HG03175 (cell line): ENCODE data around the gene UNC79.
"Not testable (repeated sequence)": the region's sequence is repeated elsewhere in the genome, so short reads cannot be mapped to it uniquely, and the experiment has no call there.

Experiments
- ATAC-seq: cut with Tn5 transposase; IDR thresholded peaks from one replicate; pipeline ENCODE4 v1.9.1; 2021; ENCODE audit warnings: mild to moderate bottlenecking, moderate library complexity; ENCODE audit not compliant: unreplicated experiment

Gene UNC79

DNA sequence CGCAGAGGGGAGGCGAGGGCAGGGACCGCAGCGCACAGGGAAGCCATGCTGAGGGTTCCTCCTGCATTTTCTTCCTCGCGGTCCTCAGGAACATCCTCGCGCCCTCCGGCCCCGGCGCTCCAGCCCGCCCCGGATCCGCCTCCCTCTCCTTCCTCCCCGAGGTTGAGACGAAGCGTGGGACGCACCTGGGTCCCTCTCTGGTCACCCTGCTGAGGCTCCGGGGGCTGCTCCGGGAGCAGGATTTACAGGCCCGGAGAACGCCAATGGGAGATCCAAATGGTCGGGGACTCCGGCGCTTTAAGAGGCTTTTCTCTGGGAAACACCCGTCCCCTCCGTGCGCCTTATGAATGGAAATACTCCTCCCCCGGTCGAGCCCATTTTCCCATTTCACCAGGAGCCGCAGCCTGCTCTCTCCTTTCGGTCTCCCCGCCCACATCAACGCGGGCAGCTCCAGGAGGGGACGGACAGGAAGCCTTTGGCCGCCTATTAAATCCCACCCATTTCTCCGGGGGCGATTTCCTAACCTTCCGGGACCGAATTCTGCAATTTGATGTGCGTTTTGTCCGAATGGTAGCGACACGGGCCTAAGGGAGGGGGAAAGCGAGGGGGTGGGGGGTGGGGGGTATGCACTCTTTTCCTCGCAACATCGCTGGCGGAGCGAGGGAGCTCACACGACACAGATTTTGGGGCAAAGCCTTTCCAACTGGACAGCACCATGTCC lies at the start of gene UNC79:
TSS of gene UNC79 (plus strand) at position 625 of the 721 bp plus-strand sequence. CDS start at position 716, 91 bp downstream.
- ATAC-seq = no peak

DNA sequence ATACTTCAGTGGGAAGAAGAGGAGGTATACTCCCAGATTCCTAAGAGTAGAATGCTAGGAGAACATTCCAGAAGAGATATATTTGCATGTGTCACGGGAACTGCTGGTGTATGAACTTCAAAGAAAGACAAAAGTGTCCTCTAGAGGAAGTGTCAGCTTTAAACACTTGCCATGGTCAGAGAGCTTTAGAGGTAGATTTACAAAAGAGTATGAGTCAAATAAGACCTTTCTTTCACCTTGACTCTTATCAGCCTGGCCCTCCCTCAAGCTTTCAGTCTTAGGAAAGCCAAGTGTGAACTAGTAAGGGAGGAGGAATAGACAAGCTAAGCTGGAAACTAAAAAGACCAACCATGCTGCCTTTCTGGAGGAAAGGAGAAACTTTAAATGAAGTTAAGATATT lies 49.1 kb upstream of the UNC79 start:
- ATAC-seq = no peak

DNA sequence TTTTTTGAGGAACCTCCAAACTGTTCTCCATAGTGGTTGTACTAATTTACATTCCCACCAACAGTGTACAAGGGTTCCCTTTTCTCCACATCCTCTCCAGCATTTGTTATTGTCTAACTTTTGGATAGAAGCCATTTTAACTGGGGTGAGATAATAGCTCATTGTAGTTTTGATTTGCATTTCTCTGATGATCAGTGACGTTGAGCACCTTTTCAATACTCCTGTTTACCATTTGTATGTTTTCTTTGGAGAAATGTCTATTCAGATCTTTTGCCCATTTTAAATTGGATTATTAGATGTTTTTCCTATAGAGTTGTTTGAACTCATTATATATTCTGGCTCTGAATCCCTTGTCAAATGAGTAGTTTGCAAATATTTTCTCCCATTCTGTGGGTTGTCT lies 46.5 kb upstream of the UNC79 start:
- ATAC-seq = not testable (repeated sequence)

DNA sequence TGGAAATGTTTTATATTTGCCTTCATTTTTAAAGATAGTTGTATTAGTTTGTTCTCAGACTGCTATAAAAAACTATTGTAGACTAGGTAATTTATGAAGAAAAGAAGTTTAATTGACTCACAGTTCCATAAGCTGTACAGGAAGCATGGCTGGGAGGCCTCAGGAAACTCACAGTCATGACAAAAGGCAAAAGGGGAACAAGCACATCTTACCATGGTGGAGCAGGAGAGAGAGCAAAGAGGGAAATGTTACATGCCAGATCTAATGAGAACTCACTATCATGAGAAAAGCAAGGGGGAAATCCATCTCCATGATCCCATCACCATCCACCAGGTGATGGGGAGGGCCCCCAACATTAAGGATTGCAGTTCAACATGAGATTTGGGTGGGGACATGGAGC lies 35.5 kb upstream of the UNC79 start:
- ATAC-seq = no peak

DNA sequence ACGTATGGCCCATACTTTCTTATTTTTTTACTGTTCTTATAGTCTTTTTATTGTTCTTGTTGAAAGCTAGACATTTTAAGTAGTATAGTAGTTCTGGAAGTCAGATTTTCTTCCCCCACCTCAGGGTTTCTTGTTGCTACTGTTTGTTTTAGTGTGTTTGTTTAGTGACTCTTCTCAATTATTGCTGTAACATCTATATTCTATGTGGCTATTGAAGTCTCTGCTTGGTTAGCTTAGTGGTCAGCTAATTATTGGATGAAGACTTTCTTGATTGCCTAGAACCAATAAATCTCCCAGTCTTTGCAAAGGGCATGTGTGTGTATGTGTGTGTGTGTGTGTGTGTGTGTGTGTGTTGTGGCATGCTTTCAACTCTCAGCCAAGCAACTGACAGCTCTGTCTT lies 34.3 kb upstream of the UNC79 start:
- ATAC-seq = no peak

DNA sequence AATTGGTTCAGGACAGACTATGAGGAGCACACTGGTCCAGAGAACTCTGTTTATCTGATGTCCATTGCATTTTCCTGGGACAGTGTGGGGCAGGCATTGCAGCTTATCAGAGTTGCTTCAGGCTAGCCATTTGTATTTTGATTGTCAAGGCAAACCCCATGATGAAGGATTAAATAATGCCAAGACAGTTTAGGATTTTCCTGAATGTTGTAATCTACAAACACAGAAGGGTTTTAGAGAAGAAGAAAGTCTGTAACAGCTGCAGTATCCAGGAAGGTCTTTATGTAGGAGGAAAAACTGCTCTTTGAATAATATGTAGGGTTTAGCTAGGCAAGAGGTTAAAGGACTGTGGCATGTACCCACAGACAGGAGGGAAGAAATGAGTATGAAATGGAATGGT lies 32.2 kb upstream of the UNC79 start:
- no peak for ATAC-seq

DNA sequence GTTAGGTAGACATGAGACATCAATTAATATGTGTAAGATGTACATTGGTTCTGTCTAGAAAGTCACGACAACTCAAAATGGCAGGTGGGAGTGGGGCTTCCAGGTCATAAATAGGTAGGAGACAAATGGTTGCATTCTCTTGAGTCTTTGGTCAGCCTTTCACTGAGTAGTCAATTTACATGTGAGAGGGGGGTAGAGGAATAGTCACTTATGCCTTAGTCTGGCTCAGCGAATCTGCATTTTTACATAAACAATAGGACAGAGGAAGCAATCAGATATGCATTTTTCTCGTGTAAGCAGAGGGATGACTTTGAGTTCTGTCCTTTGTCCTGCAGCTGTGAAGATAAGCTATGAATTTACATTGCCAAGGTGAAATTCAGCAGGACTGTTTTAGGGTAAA lies 27.8 kb upstream of the UNC79 start:
- ATAC-seq = no peak

DNA sequence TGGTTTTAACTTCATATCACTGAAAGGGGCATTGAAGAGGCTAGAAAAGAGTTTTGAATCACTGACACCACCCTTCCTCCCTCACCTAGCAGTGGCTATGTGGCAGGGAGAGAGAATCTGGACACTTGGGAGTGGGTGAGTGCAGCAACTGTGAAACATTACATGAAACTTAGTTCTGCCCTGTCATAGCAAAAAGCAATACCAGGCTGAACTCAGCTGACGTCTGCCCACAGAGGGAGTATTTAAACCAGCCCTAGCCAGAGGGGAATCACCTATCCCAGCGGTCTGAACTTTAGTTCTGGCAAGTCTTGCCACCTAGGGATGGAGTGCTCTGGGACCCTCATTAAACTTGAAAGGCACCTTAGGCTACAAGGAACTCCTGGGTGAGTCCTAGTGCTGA lies 20.7 kb upstream of the UNC79 start:
- ATAC-seq = no peak

DNA sequence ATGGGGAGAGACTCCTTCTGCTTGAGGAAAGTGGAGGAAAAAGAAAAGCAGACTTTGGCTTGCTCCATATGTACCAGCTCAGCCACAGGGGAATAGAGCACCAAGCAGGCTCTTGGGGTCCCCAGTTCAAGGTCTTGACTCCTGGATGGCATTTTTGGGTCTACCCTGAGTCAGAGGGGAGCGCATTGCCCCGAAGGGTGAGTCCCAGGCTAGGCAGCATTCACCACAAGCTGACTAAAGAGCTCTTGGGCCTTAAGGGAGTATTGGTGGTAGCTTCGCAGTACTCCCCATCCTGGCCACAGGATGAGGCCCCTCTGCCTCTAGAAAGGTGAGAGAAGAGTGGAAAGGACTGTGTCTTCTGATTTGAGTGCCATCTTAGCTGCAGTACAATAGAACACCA lies 19.8 kb upstream of the UNC79 start:
- no peak for ATAC-seq

DNA sequence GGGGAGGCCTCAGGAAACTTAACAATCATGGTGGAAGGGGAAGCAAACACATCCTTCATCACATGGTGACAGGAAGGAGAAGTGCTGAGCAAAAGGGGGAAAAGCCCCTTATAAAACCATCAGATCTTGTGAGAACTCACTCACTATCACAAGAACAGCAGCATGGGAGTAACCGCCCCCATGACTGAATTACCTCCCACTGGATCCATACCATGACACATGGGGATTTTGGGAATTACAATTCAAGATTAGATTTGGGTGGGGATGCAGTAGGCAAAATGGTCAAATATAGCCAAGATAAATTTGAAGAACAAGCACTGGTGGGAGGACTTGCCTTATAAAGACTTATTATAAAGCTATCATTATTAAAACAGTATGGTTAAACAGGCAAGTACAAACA lies 5.6 kb upstream of the UNC79 start:
- ATAC-seq = not testable (repeated sequence)

DNA sequence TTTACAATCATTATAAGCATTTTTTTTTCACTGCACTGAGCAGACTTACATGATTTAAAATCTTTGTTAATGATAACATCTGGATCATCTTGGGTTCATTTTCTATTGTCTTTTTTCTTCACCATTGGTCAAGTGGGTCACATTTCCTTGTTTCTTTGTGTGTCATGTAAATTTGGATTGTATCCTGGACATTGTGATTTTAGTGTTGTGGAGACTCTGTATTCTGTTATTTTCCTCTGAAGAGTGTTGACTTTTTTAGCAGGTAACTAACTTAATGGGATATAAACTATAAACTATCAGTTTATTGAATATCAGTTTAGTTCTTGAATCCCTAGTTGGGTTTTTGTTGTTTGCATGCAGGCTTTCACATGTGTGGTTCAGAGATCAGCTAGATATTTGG lies 4.0 kb upstream of the UNC79 start:
- no peak for ATAC-seq

DNA sequence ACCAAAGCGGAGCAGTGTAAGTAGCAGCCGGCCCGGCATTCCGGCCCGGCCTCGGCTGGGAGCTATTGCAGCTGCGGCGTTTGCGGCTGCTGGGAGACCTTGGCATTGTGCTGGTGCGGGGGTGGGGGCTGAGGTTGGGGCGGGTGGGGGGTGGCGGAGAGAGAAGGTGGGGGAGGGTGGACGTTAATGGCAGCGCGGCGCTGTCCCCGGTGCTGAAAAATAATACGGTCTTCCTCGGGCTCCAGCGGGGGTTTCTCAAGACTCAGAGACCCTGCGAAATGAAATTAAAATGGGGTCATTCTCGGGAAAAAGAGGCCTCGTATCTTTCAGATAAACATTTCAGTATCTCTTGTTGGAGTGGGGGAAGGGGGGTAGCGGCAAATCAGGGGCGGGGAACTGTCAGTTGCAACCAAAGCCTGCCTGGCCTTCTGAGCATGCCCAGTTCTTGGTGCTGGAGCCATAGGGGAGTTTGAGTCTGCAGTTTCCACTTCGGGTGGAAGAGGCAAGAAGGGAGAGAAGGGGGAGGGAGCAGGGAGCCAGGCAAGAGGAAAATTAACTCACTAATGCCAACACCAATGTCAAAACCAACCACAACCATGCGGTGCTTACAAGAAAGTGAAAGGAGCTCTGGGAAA lies 414 bp downstream of the UNC79 start:
- ATAC-seq = no peak

DNA sequence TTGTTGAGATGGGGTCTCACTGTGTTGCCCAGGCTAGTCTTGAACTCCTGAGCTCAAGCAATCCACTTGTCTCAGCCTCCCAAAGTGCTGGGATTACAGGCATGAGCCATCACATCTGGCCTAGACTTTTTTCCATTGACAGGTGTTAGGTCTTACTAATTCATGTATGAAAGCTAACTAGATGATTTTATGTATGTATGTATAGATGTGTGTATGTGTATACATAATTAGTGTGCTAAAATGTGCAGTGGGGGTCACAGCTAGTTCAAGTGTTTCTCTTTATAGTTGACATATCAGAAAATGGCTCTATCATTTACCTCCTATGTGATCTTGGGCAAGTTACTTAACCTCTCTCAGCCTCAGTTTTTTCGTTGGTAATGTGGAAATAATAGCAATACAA lies 23.5 kb downstream of the UNC79 start:
- no peak for ATAC-seq

DNA sequence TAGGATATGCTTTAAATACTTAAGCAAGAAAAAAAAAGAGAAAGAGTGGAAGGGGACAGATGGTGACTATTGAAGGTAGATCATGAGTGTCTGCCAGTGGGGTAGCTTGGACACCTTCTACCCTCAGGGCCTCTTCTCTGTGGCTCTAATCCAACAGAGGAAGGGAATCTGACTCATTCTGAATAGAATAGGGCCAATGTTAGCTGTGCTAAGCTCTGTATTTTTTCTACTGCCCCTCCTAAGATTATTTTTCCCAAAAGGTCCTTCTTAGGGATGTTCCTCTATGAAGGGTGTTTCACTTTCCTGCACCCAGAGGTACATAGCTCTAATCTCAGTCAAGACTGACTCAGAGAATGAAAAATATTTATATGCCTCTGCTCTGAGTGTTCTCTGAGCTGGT lies 25.6 kb downstream of the UNC79 start:
- no peak for ATAC-seq

DNA sequence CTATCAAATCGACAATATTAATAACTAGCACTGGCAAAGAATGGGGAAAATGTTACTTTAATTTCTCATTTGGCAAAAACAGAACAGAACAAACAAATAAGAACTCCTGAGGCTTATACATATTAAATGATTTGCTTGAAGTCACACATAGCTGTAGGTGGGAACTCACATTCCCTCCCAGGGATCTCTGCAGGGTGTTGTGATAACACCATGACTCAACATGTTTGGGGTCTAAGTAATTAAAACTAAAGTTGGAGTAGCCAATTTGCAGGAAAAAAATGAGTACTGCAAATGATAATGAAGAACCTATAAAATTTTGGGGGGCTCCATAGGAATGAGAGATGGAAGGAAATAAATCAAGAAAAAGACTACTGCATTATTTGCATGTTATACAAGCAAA lies 27.5 kb downstream of the UNC79 start:
- no peak for ATAC-seq

DNA sequence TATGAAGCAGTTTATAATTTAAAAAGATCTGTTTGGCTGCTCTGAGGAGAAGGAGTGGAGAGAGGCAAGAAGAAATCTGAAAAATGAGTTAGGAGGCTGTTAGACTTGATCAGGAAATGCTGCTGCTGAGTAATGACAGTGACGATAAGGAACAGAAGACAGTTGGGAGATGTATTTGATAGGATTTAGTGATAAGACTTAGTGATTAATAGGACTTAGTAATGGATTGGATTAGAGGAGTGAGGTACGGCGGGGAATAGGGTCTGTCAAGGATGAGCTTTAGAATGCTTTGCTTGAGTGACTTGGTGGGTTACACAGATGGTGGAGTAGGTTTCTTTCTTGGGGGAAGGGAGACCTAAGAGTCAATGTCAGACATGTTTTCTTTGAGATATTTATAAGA lies 31.7 kb downstream of the UNC79 start:
- ATAC-seq = no peak

DNA sequence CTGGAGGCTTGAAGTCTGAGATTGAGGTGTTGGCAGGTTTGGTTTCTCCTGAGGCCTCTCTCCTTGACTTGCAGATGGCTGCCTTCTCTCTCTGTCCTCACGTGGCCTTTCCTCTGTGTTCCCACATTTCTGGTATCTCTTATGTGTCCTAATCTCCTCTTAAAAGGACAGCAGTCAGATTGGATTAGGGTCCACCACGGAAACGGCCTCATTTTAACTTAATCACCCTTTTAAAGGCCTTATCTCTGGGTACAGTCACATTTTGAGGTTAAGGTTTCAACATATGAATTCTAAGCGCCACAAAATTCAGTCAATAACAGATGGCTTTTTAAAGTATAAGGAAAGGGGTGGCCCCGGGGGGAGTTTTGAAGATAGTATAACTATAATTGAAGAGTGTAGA lies 33.5 kb downstream of the UNC79 start:
- ATAC-seq = no peak

DNA sequence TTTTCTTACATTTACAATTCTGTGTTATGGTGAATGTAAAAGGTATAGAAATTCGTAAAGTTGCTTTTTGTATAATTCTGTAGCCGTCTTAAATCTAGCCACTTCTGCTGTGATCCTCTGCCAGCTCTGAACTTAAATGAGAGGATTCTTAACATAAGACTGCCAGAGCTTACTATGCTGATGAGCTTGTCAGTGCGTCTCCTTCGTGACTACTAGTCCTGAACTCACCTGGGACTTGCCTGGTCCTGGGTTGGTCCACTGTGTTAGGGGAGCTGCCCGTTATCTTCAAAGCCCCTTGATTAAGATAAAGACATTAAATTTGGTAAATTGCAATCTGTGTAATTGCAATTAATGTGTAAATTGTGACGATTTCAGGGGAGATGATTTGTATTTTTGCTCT lies 44.7 kb downstream of the UNC79 start:
- ATAC-seq = no peak

DNA sequence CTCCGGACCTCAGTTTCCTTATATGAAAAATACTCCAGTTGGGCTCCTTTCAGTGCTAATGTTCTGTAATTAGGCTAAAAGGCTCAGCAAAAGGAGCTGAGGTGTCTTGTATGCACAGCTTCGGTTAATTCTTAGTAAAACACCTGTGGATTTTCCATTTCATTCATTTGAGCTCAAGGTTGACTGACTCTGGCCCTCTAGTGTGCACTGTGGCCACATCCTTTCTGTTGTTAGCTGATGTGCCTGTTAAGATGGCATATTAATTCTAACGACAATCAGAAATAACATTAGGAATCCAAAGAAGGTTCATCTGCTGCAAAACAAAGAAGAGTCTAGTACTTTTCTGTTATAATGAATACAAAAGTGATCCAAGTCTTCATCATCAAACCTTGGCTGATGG lies 45.6 kb downstream of the UNC79 start:
- ATAC-seq = no peak

DNA sequence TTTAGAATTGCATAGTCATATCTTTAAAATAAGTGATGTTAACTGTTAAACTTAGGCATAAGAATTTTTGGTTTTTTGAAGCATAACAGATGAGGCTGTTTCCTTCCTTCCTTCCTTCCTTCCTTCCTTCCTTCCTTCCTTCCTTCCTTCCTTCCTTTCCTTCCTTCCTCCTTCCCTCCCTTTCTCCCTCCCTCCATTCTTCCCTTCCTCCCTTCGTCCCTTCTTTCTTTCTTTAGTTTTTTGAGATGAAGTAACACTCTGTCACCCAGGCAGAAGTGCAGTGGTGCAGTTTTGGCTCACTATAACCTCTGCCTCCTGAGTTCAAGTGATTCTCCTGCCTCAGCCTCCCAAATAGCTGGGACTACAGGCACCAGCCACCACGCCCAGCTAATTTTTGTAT lies 48.3 kb downstream of the UNC79 start:
- ATAC-seq = not testable (repeated sequence)

DNA sequence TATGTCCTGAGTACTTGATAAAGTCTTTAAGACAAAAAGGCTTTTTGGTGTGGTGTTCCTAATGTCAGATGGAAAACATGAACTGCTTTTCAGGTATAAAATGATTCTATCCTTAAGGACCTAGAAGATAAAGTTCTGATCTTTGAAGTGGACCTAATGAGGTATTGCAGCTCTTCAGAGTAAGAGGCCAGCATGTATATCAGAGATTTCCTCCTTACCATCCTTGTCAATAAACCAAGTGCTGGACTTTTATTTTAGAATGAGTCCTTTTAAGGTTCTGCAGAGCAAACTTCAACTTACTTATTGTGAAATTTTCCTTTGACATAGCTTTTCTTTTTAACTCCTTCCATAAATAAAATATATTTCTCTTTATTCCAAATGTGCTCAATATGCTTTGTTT lies 50.1 kb downstream of the UNC79 start:
- no peak for ATAC-seq

DNA sequence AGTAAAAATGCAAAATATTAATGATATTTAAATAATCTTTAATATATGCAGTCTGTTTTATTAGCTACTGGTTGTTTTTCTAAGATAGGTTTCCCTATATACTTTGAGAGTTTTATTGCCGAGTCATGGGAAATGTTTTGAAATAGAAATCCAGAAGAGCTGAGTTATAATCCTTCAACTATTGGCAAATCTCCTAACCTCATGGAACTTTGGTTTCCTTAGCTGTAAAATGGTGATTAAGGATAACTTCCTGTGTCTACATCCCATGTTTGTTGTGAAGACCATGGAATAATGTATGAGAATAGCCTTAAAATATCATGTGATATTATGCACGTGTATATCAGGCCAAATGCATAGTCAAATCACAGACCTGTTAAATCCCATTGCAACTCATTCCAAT lies 51.0 kb downstream of the UNC79 start:
- ATAC-seq = no peak

DNA sequence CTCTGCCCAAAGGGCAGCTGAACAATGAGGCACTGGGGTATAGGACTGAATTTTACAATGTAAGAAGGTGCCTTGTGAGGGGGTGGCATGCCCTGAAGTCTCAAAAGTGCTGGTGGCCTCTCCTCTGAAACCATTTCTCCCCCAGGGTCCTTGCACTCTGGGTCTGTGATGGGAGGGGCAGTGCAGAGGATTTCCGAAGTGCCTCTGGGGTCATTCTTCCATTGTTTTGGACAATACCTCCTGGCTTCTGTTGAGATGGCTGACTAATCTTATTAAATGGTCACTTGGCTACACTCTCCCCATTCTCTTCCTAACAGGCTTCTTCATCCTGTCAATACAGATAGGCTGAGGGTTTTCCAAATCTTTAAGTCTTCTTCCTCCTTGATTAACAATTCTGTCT lies 59.3 kb downstream of the UNC79 start:
- ATAC-seq = no peak
